ENCODE data around the gene ABCA7. TPM values are rescaled to one million over a fixed set of nuclear protein-coding genes. Genes with fewer than 3 reads are reported as not detected.

The ABCA7 gene
- polyA plus RNA-seq, 1 donor from 2014 or later = 51.8 TPM

- no peak overlapping the region for H3K9ac ChIP-seq (ENCODE audit: low read length)
- no peaks in the 10 kb centered on the region for H3K36me3 ChIP-seq (ENCODE audit: insufficient read depth, low read length)
- H3K27me3 ChIP-seq (ENCODE audit: insufficient read depth, low read depth, low read length) = no peaks in the 10 kb centered on the region
- H2AFZ ChIP-seq (ENCODE audit: low read depth, low read length) = no peak overlapping the region
- H3K9me2 ChIP-seq (ENCODE audit: insufficient read depth, low read length) = no peaks in the 10 kb centered on the region
- TF ChIP-seq EP300 (conservative IDR thresholded peaks at IDR 0.05; ENCODE audit: poor library complexity, severe bottlenecking) = no peak
- TF ChIP-seq TAF1 (IDR thresholded peaks at IDR 0.05; ENCODE audit: low read depth) = no peak
- TF ChIP-seq CTCF (IDR thresholded peaks at IDR 0.05; ENCODE audit: poor library complexity, severe bottlenecking) = no peak
- no peak for TF ChIP-seq SMC3 (conservative IDR thresholded peaks at IDR 0.05; ENCODE audit: poor library complexity)
- TF ChIP-seq POLR2AphosphoS5 (IDR thresholded peaks at IDR 0.05) = no peak
- no peak for TF ChIP-seq EZH2 (IDR thresholded peaks at IDR 0.05; ENCODE audit: borderline replicate concordance, insufficient read depth, low read length, poor library complexity, severe bottlenecking)
- TF ChIP-seq MXI1 (conservative IDR thresholded peaks at IDR 0.05; ENCODE audit: poor library complexity, severe bottlenecking) = no peak
- TF ChIP-seq RAD21 (conservative IDR thresholded peaks at IDR 0.05) = no peak
- no peak for TF ChIP-seq REST (IDR thresholded peaks at IDR 0.05; ENCODE audit: borderline replicate concordance)
- no peak overlapping the region for H3K4me2 ChIP-seq (ENCODE audit: low read length)
- no peaks in the 10 kb centered on the region for H3F3A ChIP-seq (ENCODE audit: insufficient read depth, low read length, poor library complexity, severe bottlenecking)
- no peak overlapping the region for H3K27ac ChIP-seq (ENCODE audit: low read length)
- no peak overlapping the region for H3K4me3 ChIP-seq (ENCODE audit: low read length)
- H3K79me2 ChIP-seq (replicated peaks; ENCODE audit: insufficient read depth, low read length) = no peaks in the 10 kb centered on the region
- no peaks in the 10 kb centered on the region for H3K9me3 ChIP-seq (ENCODE audit: low read length)
- H4K20me1 ChIP-seq (ENCODE audit: insufficient read depth) = no peaks in the 10 kb centered on the region
Observed at GRCh38 chr19:1008268-1009040, 31.5 kb upstream of the ABCA7 start.

GRCh38 chr19:1009041-1009980, 30.6 kb upstream of the ABCA7 start:
- no peak overlapping the region for H3K4me3 ChIP-seq (ENCODE audit: low read length)
- no peak overlapping the region for H2AFZ ChIP-seq (ENCODE audit: low read depth, low read length)
- H3K27ac ChIP-seq (ENCODE audit: low read length) = no peak overlapping the region
- H3K4me2 ChIP-seq (ENCODE audit: low read length) = no peak overlapping the region
- no peak for TF ChIP-seq EZH2 (IDR thresholded peaks at IDR 0.05; ENCODE audit: borderline replicate concordance, insufficient read depth, low read length, poor library complexity, severe bottlenecking)
- no peak for TF ChIP-seq SMC3 (conservative IDR thresholded peaks at IDR 0.05; ENCODE audit: poor library complexity)
- TF ChIP-seq CTCF (IDR thresholded peaks at IDR 0.05; ENCODE audit: poor library complexity, severe bottlenecking) = no peak
- TF ChIP-seq RAD21 (conservative IDR thresholded peaks at IDR 0.05) = no peak
- TF ChIP-seq REST (IDR thresholded peaks at IDR 0.05; ENCODE audit: borderline replicate concordance) = no peak
- no peaks in the 10 kb centered on the region for H4K20me1 ChIP-seq (ENCODE audit: insufficient read depth)
- H3K9me3 ChIP-seq (ENCODE audit: low read length) = no peaks in the 10 kb centered on the region
- H3K9ac ChIP-seq (ENCODE audit: low read length) = no peak overlapping the region
- H3F3A ChIP-seq (ENCODE audit: insufficient read depth, low read length, poor library complexity, severe bottlenecking) = no peaks in the 10 kb centered on the region
- no peaks in the 10 kb centered on the region for H3K79me2 ChIP-seq (replicated peaks; ENCODE audit: insufficient read depth, low read length)
- H3K36me3 ChIP-seq (ENCODE audit: insufficient read depth, low read length) = no peaks in the 10 kb centered on the region
- H3K9me2 ChIP-seq (ENCODE audit: insufficient read depth, low read length) = no peaks in the 10 kb centered on the region
- H3K27me3 ChIP-seq (ENCODE audit: insufficient read depth, low read depth, low read length) = no peaks in the 10 kb centered on the region
